ENCODE data around the gene PLBD2.

- no peak for TF ChIP-seq CTCF (IDR thresholded peaks at IDR 0.05; ENCODE audit: borderline replicate concordance, extremely low read depth, low read length, poor library complexity, severe bottlenecking)
- TF ChIP-seq EZH2 (IDR thresholded peaks at IDR 0.05; ENCODE audit: borderline replicate concordance, low read depth, low read length, severe bottlenecking), result no peak
Measured at GRCh38 chr12:113359939-113360748, 1.8 kb downstream of the PLBD2 start.
